Esophagus squamous epithelium (tissue), 5 donors: ENCODE results near the gene TLK2. TPM values are rescaled to one million over a fixed set of nuclear protein-coding genes. Genes with fewer than 3 reads are reported as not detected.

Experiments
- DNase-seq: peaks from one replicate; lab custom pipeline; 2025; lab: John Stamatoyannopoulos, UW
- H3K27ac ChIP-seq, 4 donors: fragments of 200-600 bp; sonication (generic); one replicate each; pipeline ENCODE4 v1.5.1; 2016 to 2019; ENCODE audit warnings: mild to moderate bottlenecking in 1 of 4
- H3K27me3 ChIP-seq, 4 donors: fragments of 200-600 bp; sonication (generic); 1 replicate in 3 of 4; 2 replicates in 1 of 4; pipeline versions ENCODE4 v1.5.1 to v1.6.0; 2017 to 2021; ENCODE audit warnings: antibody characterized with exemption in 1 of 4
- H3K36me3 ChIP-seq, 3 donors: fragments of 200-600 bp; sonication (generic); one replicate each; pipeline ENCODE4 v1.5.1; 2016 to 2019
- H3K4me1 ChIP-seq, 3 donors: fragments of 200-600 bp; sonication (generic); one replicate each; pipeline ENCODE4 v1.5.1; 2017 to 2019
- H3K4me3 ChIP-seq, 4 donors: fragments of 200-600 bp; sonication (generic); 1 replicate in 3 of 4; 2 replicates in 1 of 4; pipeline ENCODE4 v1.5.1; 2016 to 2019; ENCODE audit warnings: mild to moderate bottlenecking in 2 of 4, moderate library complexity in 1 of 4
- H3K9me3 ChIP-seq, 3 donors: fragments of 200-600 bp; sonication (generic); one replicate each; pipeline ENCODE4 v1.5.1; 2016 to 2019
- CTCF ChIP-seq, 6 experiments: fragments of 450-650 bp in 4 of 6; fragments of 200-600 bp in 2 of 6; sonication (generic) in 2 of 6; IDR thresholded peaks; one replicate each; pipeline ENCODE4 v1.5.1; 2016 to 2019; ENCODE audit warnings: antibody characterized with exemption in 6 of 6, mild to moderate bottlenecking in 4 of 6, moderate library complexity in 4 of 6
- POLR2A ChIP-seq, 4 donors: fragments of 450-650 bp; IDR thresholded peaks; one replicate each; pipeline ENCODE4 v1.6.1; 2017; ENCODE audit warnings: antibody characterized with exemption in 4 of 4, mild to moderate bottlenecking in 4 of 4, moderate library complexity in 3 of 4
- WGBS, 2 donors: methylation state at CpG; one replicate each; pipeline ENCODE4 v1.1.5; 2018; 5-methylcytosine and 5-hydroxymethylcytosine counted together
- intact Hi-C: fragments of 100-400 bp; cut with DNase I; formaldehyde crosslinking; loops from one replicate; pipeline ENCODE4 v1.15.0; 2022
- total RNA-seq, 4 donors: library from RNA; depleted of rRNA; stranded (reverse); fragments of >200 nt; gene quantifications; one replicate each; pipeline ENCODE4 v1.1.0, GENCODE V29; 2016
- donor health status: DM: yes; HTN: yes; CAD: no.

The TLK2 gene
- total RNA-seq, 4 donors from 2014 or later = 13.2 to 35.5 (median 28.0) TPM

DNA sequence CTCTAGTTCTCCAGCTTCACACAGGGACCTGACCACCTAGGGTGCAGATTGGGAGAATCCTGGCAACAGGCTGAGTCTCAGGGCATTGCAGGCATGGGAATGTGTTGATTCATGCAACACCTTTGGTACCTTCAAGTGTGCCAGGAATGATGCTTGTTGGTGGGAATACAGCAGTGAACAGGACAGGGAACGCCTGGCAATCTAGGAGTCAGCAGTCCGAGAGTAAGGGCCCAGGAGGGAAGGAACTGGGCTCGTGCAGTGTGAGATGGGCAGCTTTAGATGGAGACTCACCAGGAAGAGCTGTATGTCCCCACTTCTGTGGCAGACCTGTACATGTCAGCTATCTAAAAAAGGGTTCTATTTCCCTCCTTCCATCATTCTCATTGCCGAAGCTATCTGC is 136.9 kb downstream of the TLK2 start:
- H3K4me3 ChIP-seq = no peak overlapping the region
- TF ChIP-seq CTCF (IDR thresholded peaks at IDR 0.05) = no peak
- TF ChIP-seq POLR2A (IDR thresholded peaks at IDR 0.05) = no peak
- DNase-seq = no peak
- 93 to 95% methylated on average over 3 to 4 of the region's 4 CpGs for WGBS, 2 donors
- intact Hi-C loops = no loop called here
- H3K27ac ChIP-seq = no peak overlapping the region
- H3K4me1 ChIP-seq = peaks cover 0 to 7% (median 0%) of the 10 kb centered on the region in 3 donors
- H3K27me3 ChIP-seq = no peaks in the 10 kb centered on the region
- no peaks in the 10 kb centered on the region for H3K9me3 ChIP-seq
- peaks cover 0 to 62% (median 0%) of the 10 kb centered on the region in 3 donors for H3K36me3 ChIP-seq

- DNase-seq = no peak
- H3K9me3 ChIP-seq = no peaks in the 10 kb centered on the region
- no peak overlapping the region for H3K27ac ChIP-seq
- TF ChIP-seq POLR2A (IDR thresholded peaks at IDR 0.05) (no peak), CTCF (IDR thresholded peaks at IDR 0.05) (no peak)
- peaks cover 0 to 7% (median 0%) of the 10 kb centered on the region in 3 donors for H3K4me1 ChIP-seq
- 78 to 81% methylated on average over 7 of the region's 8 CpGs for WGBS, 2 donors
- H3K36me3 ChIP-seq = peaks cover 0 to 44% (median 0%) of the 10 kb centered on the region in 3 donors
- no peak overlapping the region for H3K4me3 ChIP-seq
- intact Hi-C loops = no loop called here
- no peaks in the 10 kb centered on the region for H3K27me3 ChIP-seq
These were observed 138.6 kb downstream of the TLK2 start for GRCh38 chr17:62616993-62617893.

GRCh38 chr17:62617894-62618472 is 139.4 kb downstream of the TLK2 start:
- TF ChIP-seq CTCF (IDR thresholded peaks at IDR 0.05) (no peak), POLR2A (IDR thresholded peaks at IDR 0.05) (no peak)
- Histone ChIP-seq H3K4me3 (no peak overlapping the region), H3K27me3 (no peaks in the 10 kb centered on the region), H3K4me1 (peaks cover 0 to 7% (median 0%) of the 10 kb centered on the region in 3 donors), H3K36me3 (peaks cover 0 to 37% (median 0%) of the 10 kb centered on the region in 3 donors), H3K9me3 (no peaks in the 10 kb centered on the region), H3K27ac (no peak overlapping the region)
- DNase-seq = no peak
- 61 to 94% methylated on average over 2 to 5 of the region's 6 CpGs for WGBS, 2 donors
- intact Hi-C loops = no loop called here

GRCh38 chr17:62618647-62619416 is 140.2 kb downstream of the TLK2 start:
- peaks cover 0 to 28% (median 0%) of the 10 kb centered on the region in 3 donors for H3K36me3 ChIP-seq
- no peak for DNase-seq
- H3K9me3 ChIP-seq = no peaks in the 10 kb centered on the region
- H3K27me3 ChIP-seq = no peaks in the 10 kb centered on the region
- 80 to 92% methylated on average over 13 to 15 of the region's 17 CpGs for WGBS, 2 donors
- intact Hi-C loops = no loop called here
- TF ChIP-seq POLR2A (IDR thresholded peaks at IDR 0.05) = no peak
- no peak for TF ChIP-seq CTCF (IDR thresholded peaks at IDR 0.05)
- H3K4me1 ChIP-seq = peaks cover 0 to 7% (median 0%) of the 10 kb centered on the region in 3 donors
- H3K4me3 ChIP-seq = no peak overlapping the region
- no peak overlapping the region for H3K27ac ChIP-seq
